ENCODE measurements around the gene NECTIN2.

GRCh38 chr19:44803442-44804428 is 42.4 kb upstream of the NECTIN2 start:
- TF ChIP-seq CTCF (IDR thresholded peaks at IDR 0.05) (no peak), POLR2A (IDR thresholded peaks at IDR 0.05) (no peak)

All from right lobe of liver (tissue), 4 donors.